RCC 7860 (cell line): Measurements from ENCODE around the gene ZFHX2.

ENCODE experiments used
- DNase-seq: peaks from one replicate; pipeline ENCODE4 v3.0.0-alpha.2; 2015; ENCODE audit warnings: low spot score
- FAIRE-seq: peaks from 2 replicates; lab custom pipeline; 2012; peaks lifted over from hg19 to GRCh38; lab: Jason Lieb, UNC

ZFHX2 gene

GRCh38 chr14:23561873-23562821, 10.6 kb upstream of the ZFHX2 start:
- DNase-seq (no peak), FAIRE-seq (no peak)

- DNase-seq (no peak), FAIRE-seq (no peak)
Measured at GRCh38 chr14:23561259-23561658, 9.7 kb upstream of the ZFHX2 start.

GRCh38 chr14:23559926-23560520, 8.5 kb upstream of the ZFHX2 start:
- FAIRE-seq (no peak), DNase-seq (no peak)

- FAIRE-seq (no peak), DNase-seq (no peak)
Measured at GRCh38 chr14:23559010-23559925, 7.7 kb upstream of the ZFHX2 start.

- DNase-seq (no peak), FAIRE-seq (no peak)
Measured at GRCh38 chr14:23558346-23559009, 6.9 kb upstream of the ZFHX2 start.

- no peak for DNase-seq
- FAIRE-seq = no peak
Measured at GRCh38 chr14:23557946-23558345, 6.4 kb upstream of the ZFHX2 start.

GRCh38 chr14:23557521-23557920, 6.0 kb upstream of the ZFHX2 start:
- no peak for FAIRE-seq

GRCh38 chr14:23556700-23557440, 5.3 kb upstream of the ZFHX2 start:
- DNase-seq (no peak), FAIRE-seq (no peak)

More at GRCh38 chr14:23557521-23557920, 6.0 kb upstream of the ZFHX2 start:
- DNase-seq = no peak

GRCh38 chr14:23555882-23556699, 4.5 kb upstream of the ZFHX2 start, which contains the start of gene THTPA:
Gene THTPA, plus strand, starts transcription at chr14:23556271. Its CDS starts 487 bp downstream, at chr14:23556758.
- no peak for FAIRE-seq

GRCh38 chr14:23555533-23555881, 3.9 kb upstream of the ZFHX2 start:
- DNase-seq (no peak), FAIRE-seq (no peak)

More at GRCh38 chr14:23555882-23556699, 4.5 kb upstream of the ZFHX2 start, which contains the start of gene THTPA:
- peak; percentile 60 for DNase-seq

- no peak for DNase-seq
- no peak for FAIRE-seq
Measured at GRCh38 chr14:23550812-23551265, 726 bp downstream of the ZFHX2 start.

GRCh38 chr14:23550131-23550811, 1.3 kb downstream of the ZFHX2 start:
- DNase-seq (no peak), FAIRE-seq (no peak)

GRCh38 chr14:23548351-23549318, 2.9 kb downstream of the ZFHX2 start:
- DNase-seq = no peak

GRCh38 chr14:23547924-23548323, 3.6 kb downstream of the ZFHX2 start:
- FAIRE-seq = no peak
- no peak for DNase-seq

More at GRCh38 chr14:23548351-23549318, 2.9 kb downstream of the ZFHX2 start:
- no peak for FAIRE-seq

GRCh38 chr14:23546450-23547035, 5.0 kb downstream of the ZFHX2 start:
- DNase-seq (no peak), FAIRE-seq (no peak)

GRCh38 chr14:23545740-23546365, 5.7 kb downstream of the ZFHX2 start:
- DNase-seq = no peak
- FAIRE-seq = no peak
